Measurements from ENCODE around the gene DLL3.

DLL3 gene

GRCh38 chr19:39489756-39490155, 9.0 kb upstream of the DLL3 start:
- no peak for DNase-seq

- no peak for DNase-seq
These were observed 6.5 kb upstream of the DLL3 start for GRCh38 chr19:39492225-39492624.

- no peak for DNase-seq
These were observed 6.0 kb upstream of the DLL3 start for GRCh38 chr19:39492788-39493187.

GRCh38 chr19:39494661-39495060, 4.1 kb upstream of the DLL3 start:
- DNase-seq, result no peak

GRCh38 chr19:39496063-39496462, 2.7 kb upstream of the DLL3 start:
- no peak for DNase-seq

- no peak for DNase-seq
These were observed 1.1 kb upstream of the DLL3 start for GRCh38 chr19:39497701-39497995.

GRCh38 chr19:39497996-39498797, 550 bp upstream of the DLL3 start:
- peak; percentile 94 for DNase-seq

GRCh38 chr19:39499932-39500331, 1.2 kb downstream of the DLL3 start:
- DNase-seq, result no peak

GRCh38 chr19:39500543-39500942, 1.8 kb downstream of the DLL3 start:
- no peak for DNase-seq

- DNase-seq, result no peak
These were observed 2.6 kb downstream of the DLL3 start for GRCh38 chr19:39501340-39501739.

GRCh38 chr19:39502640-39503417, 4.1 kb downstream of the DLL3 start:
- no peak for DNase-seq

- DNase-seq, result no peak
These were observed 7.8 kb downstream of the DLL3 start for GRCh38 chr19:39506598-39506943.

GRCh38 chr19:39506944-39507714, 8.4 kb downstream of the DLL3 start:
- peak; percentile 90 for DNase-seq

- peak; percentile 14 for DNase-seq
These were observed 9.1 kb downstream of the DLL3 start for GRCh38 chr19:39507715-39508364.

- DNase-seq, result no peak
These were observed 9.9 kb downstream of the DLL3 start for GRCh38 chr19:39508629-39509028.

- DNase-seq, result no peak
These were observed 10.5 kb downstream of the DLL3 start for GRCh38 chr19:39509233-39509632.

- DNase-seq, result no peak
These were observed 14.2 kb downstream of the DLL3 start for GRCh38 chr19:39512988-39513387.

GRCh38 chr19:39514840-39515550, 16.2 kb downstream of the DLL3 start, which contains the start of gene SELENOV:
TSS of gene SELENOV (plus strand) at chr19:39515139. CDS start at chr19:39515213, 74 bp downstream.
- DNase-seq, result no peak

GRCh38 chr19:39515551-39516191, 16.9 kb downstream of the DLL3 start:
- DNase-seq, result no peak

GRCh38 chr19:39516270-39516669, 17.5 kb downstream of the DLL3 start:
- DNase-seq, result no peak

- no peak for DNase-seq
These were observed 18.7 kb downstream of the DLL3 start for GRCh38 chr19:39517432-39517831.

GRCh38 chr19:39518458-39518857, 19.7 kb downstream of the DLL3 start:
- no peak for DNase-seq

All from NCI-H1105 (cell line).